Measurements from ENCODE around the gene SDC4. TPM values are rescaled to one million over a fixed set of nuclear protein-coding genes. Genes with fewer than 3 reads are reported as not detected.

SDC4 gene
- total and polyA plus RNA-seq, 9 of the 15 experiments (the other 6 are each of a cell fraction or from before 2014, with no cell fraction given) = 2.1 to 10.7 (median 6.3) TPM

- TF ChIP-seq MGA (IDR thresholded peaks at IDR 0.05) = no peak
- no peak for TF ChIP-seq NFIX (CRISPR knock-in tag; IDR thresholded peaks at IDR 0.05; ENCODE audit: low read depth)
- TF ChIP-seq NFIC (IDR thresholded peaks at IDR 0.05) = no peak
- TF ChIP-seq JUNB (CRISPR knock-in tag; conservative IDR thresholded peaks at IDR 0.05) = no peak
- no peak for TF ChIP-seq ELF1 (tag; IDR thresholded peaks at IDR 0.05)
- no peak for TF ChIP-seq OTX1 (CRISPR knock-in tag; IDR thresholded peaks at IDR 0.05)
- TF ChIP-seq ARID3A (IDR thresholded peaks at IDR 0.05; ENCODE audit: borderline replicate concordance, low read depth, low read length) = no peak
- TF ChIP-seq CTCFL (IDR thresholded peaks at IDR 0.05; ENCODE audit: borderline replicate concordance, insufficient read depth, low read depth, low read length, poor library complexity, severe bottlenecking) = peak; percentile 13
Measured at GRCh38 chr20:45300961-45301360, 47.3 kb downstream of the SDC4 start (continued).

All from K562 (cell line).